Esophagus muscularis mucosa (tissue), 4 donors: ENCODE results near the gene SPTBN1. TPM values are rescaled to one million over a fixed set of nuclear protein-coding genes. Genes with fewer than 3 reads are reported as not detected.

Experiments used
- DNase-seq: peaks from one replicate; pipeline ENCODE4 v3.0.0-alpha.2; 2017; ENCODE audit errors: extremely low spot score
- H3K27ac ChIP-seq, 4 donors: fragments of 200-600 bp; sonication (generic); replicated peaks in 1 of 4; 1 replicate in 3 of 4; 2 replicates in 1 of 4; pipeline ENCODE4 v1.5.1; 2016 to 2019; ENCODE audit warnings: mild to moderate bottlenecking in 1 of 4
- H3K27me3 ChIP-seq, 4 donors: fragments of 200-600 bp; sonication (generic); one replicate each; pipeline versions ENCODE4 v1.5.1 to v1.6.0; 2016 to 2019
- H3K36me3 ChIP-seq, 4 donors: fragments of 200-600 bp; sonication (generic); one replicate each; pipeline ENCODE4 v1.5.1; 2016 to 2019
- H3K4me1 ChIP-seq, 4 donors: fragments of 200-600 bp; sonication (generic); one replicate each; pipeline ENCODE4 v1.5.1; 2016 to 2019
- H3K4me3 ChIP-seq, 4 donors: fragments of 200-600 bp; sonication (generic); 1 replicate in 2 of 4; 2 replicates in 2 of 4; pipeline ENCODE4 v1.5.1; 2016 to 2019; ENCODE audit warnings: mild to moderate bottlenecking in 4 of 4, moderate library complexity in 1 of 4
- H3K9me3 ChIP-seq, 4 donors: fragments of 200-600 bp; sonication (generic); 1 replicate in 3 of 4; 2 replicates in 1 of 4; pipeline ENCODE4 v1.5.1; 2016 to 2019
- CTCF ChIP-seq, 3 experiments: fragments of 200-600 bp in 2 of 3; fragments of 450-650 bp in 1 of 3; sonication (generic) in 2 of 3; IDR thresholded peaks; one replicate each; pipeline ENCODE4 v1.5.1; 2017 to 2019; ENCODE audit warnings: antibody characterized with exemption in 3 of 3, mild to moderate bottlenecking in 2 of 3, moderate library complexity in 1 of 3
- EP300 ChIP-seq: sonication (generic); formaldehyde crosslinking; IDR thresholded peaks from one replicate; pipeline ENCODE4 v1.6.1; 2017; ENCODE audit warnings: antibody characterized with exemption
- POLR2A ChIP-seq: fragments of 450-650 bp; IDR thresholded peaks from one replicate; pipeline ENCODE4 v1.6.1; 2017; ENCODE audit warnings: antibody characterized with exemption, moderate library complexity, mild to moderate bottlenecking, low read depth
- POLR2AphosphoS5 ChIP-seq, 2 donors: sonication (generic); formaldehyde crosslinking; IDR thresholded peaks; one replicate each; pipeline ENCODE4 v1.6.1; 2017; ENCODE audit warnings: antibody characterized with exemption in 2 of 2
- WGBS: methylation state at CpG from one replicate; pipeline ENCODE4 v1.1.5; 2018; 5-methylcytosine and 5-hydroxymethylcytosine counted together
- intact Hi-C: fragments of 100-400 bp; cut with DNase I; formaldehyde crosslinking; loops from one replicate; pipeline ENCODE4 v1.15.1; 2023
- total RNA-seq, 4 donors: library from RNA; depleted of rRNA; stranded (reverse); fragments of >200 nt; gene quantifications; one replicate each; pipeline versions ENCODE4 v1.1.0 to v1.2.1, GENCODE V29; 2016

The SPTBN1 gene
- total RNA-seq, 4 donors from 2014 or later = 465 to 600 (median 547) TPM

GRCh38 chr2:54706622-54707021 lies 250.5 kb downstream of the SPTBN1 start:
- intact Hi-C loops = loop anchor here (5.0 to 10.0 kb wide), 2 partner anchors 184 to 542 kb away; no protein-coding TSS in a partner anchor
- TF ChIP-seq EP300 = no peak
- TF ChIP-seq POLR2AphosphoS5 (IDR thresholded peaks at IDR 0.05) = no peak
- TF ChIP-seq POLR2A = no peak
- no peak for TF ChIP-seq CTCF (IDR thresholded peaks at IDR 0.05)
- WGBS = 96% methylated on average over 1 of the region's 1 CpG

GRCh38 chr2:54708584-54709335 lies 252.6 kb downstream of the SPTBN1 start:
- Histone ChIP-seq H3K36me3 (no peaks in the 10 kb centered on the region), H3K4me1 (peaks cover 0 to 20% (median 14%) of the 10 kb centered on the region in 4 donors), H3K27ac (no peak overlapping the region), H3K27me3 (peaks cover 0 to 13% (median 0%) of the 10 kb centered on the region in 4 donors), H3K4me3 (peak overlapping the region; percentile 47 to 55 (median 48)), H3K9me3 (no peaks in the 10 kb centered on the region)
- 35% methylated on average over 19 of the region's 35 CpGs for WGBS
- TF ChIP-seq POLR2A (no peak), POLR2AphosphoS5 (IDR thresholded peaks at IDR 0.05) (no peak), EP300 (no peak), CTCF (IDR thresholded peaks at IDR 0.05) (no peak)
- intact Hi-C loops = loop anchor here (5.0 to 10.0 kb wide), 2 partner anchors 186 to 544 kb away; no protein-coding TSS in a partner anchor
- no peak for DNase-seq

More at GRCh38 chr2:54706622-54707021, 250.5 kb downstream of the SPTBN1 start:
- Histone ChIP-seq H3K27me3 (peaks cover 0 to 13% (median 0%) of the 10 kb centered on the region in 4 donors), H3K36me3 (no peaks in the 10 kb centered on the region), H3K4me3 (no peak overlapping the region), H3K4me1 (peaks cover 0 to 20% (median 14%) of the 10 kb centered on the region in 4 donors), H3K9me3 (no peaks in the 10 kb centered on the region), H3K27ac (no peak overlapping the region)
- DNase-seq = no peak

- Histone ChIP-seq H3K27me3 (peaks cover 0 to 13% (median 0%) of the 10 kb centered on the region in 4 donors), H3K36me3 (no peaks in the 10 kb centered on the region), H3K27ac (no peak overlapping the region), H3K4me1 (peaks cover 0 to 17% (median 13%) of the 10 kb centered on the region in 4 donors), H3K9me3 (no peaks in the 10 kb centered on the region), H3K4me3 (peak overlapping the region; percentile 47 to 55 (median 48))
- no peak for TF ChIP-seq POLR2A
- TF ChIP-seq CTCF (IDR thresholded peaks at IDR 0.05) = no peak
- TF ChIP-seq POLR2AphosphoS5 (IDR thresholded peaks at IDR 0.05) = no peak
- no peak for TF ChIP-seq EP300
- DNase-seq = no peak
- intact Hi-C loops = loop anchor here (5.0 to 10.0 kb wide), 2 partner anchors 187 to 545 kb away; no protein-coding TSS in a partner anchor
- 55% methylated on average over 7 of the region's 18 CpGs for WGBS
Observed at GRCh38 chr2:54709336-54709809, 253.2 kb downstream of the SPTBN1 start.

- Histone ChIP-seq H3K4me3 (no peak overlapping the region), H3K9me3 (no peaks in the 10 kb centered on the region), H3K27ac (no peak overlapping the region), H3K27me3 (peaks cover 0 to 13% (median 0%) of the 10 kb centered on the region in 4 donors), H3K36me3 (no peaks in the 10 kb centered on the region), H3K4me1 (peaks cover 0 to 14% (median 12%) of the 10 kb centered on the region in 4 donors)
- WGBS = 72% methylated on average over 3 of the region's 10 CpGs
- TF ChIP-seq POLR2A (no peak), EP300 (no peak), CTCF (IDR thresholded peaks at IDR 0.05) (no peak), POLR2AphosphoS5 (IDR thresholded peaks at IDR 0.05) (no peak)
- intact Hi-C loops = no loop called here
- no peak for DNase-seq
Observed at GRCh38 chr2:54710216-54710615, 254.1 kb downstream of the SPTBN1 start.
